Glutamatergic neuron (in vitro differentiated cells): Measurements from ENCODE around the gene ENPP7. TPM values are rescaled to one million over a fixed set of nuclear protein-coding genes. Genes with fewer than 3 reads are reported as not detected.

Experiments
- DNase-seq: peaks from one replicate; pipeline ENCODE4 v3.0.0; 2022
- H3K27ac Mint-ChIP-seq: one replicate; pipeline ENCODE4 v1.8.0; 2020; ENCODE audit warnings: mild to moderate bottlenecking, mixed read lengths, inconsistent platforms; ENCODE audit not compliant: unreplicated experiment
- H3K27me3 Mint-ChIP-seq: one replicate; pipeline ENCODE4 v1.8.0; 2020; ENCODE audit warnings: mild to moderate bottlenecking, moderate library complexity, mixed read lengths, inconsistent platforms; ENCODE audit not compliant: unreplicated experiment
- H3K36me3 Mint-ChIP-seq: one replicate; pipeline ENCODE4 v1.8.0; 2020; ENCODE audit warnings: mild to moderate bottlenecking, mixed read lengths, inconsistent platforms; ENCODE audit not compliant: unreplicated experiment
- H3K4me1 Mint-ChIP-seq: one replicate; pipeline ENCODE4 v1.8.0; 2020; ENCODE audit warnings: mild to moderate bottlenecking, low read depth, mixed read lengths, inconsistent platforms; ENCODE audit not compliant: unreplicated experiment
- H3K4me3 Mint-ChIP-seq: one replicate; pipeline ENCODE4 v1.8.0; 2020; ENCODE audit warnings: mild to moderate bottlenecking, mixed read lengths, inconsistent platforms; ENCODE audit not compliant: unreplicated experiment
- H3K9me3 Mint-ChIP-seq: one replicate; pipeline ENCODE4 v1.8.0; 2020; ENCODE audit warnings: mild to moderate bottlenecking, moderate library complexity, mixed read lengths, inconsistent platforms; ENCODE audit not compliant: unreplicated experiment
- total RNA-seq: library from RNA; stranded (reverse); fragmentation: NEBNext Ultra II Directional; extraction: Animal tissue kit (Norgen Biotek cat#: 25700); gene quantifications from one replicate; pipeline ENCODE4 v1.2.1, GENCODE V29; 2021; ENCODE audit not compliant: unreplicated experiment
- TF ChIP-seq, protein P1 (sequence below): fragments of 200-600 bp; sonication (generic); IDR thresholded peaks from one replicate; pipeline ENCODE4 v1.5.0; 2021; ENCODE audit not compliant: partially characterized antibody, unreplicated experiment

ENPP7 gene
- total RNA-seq, 1 donor from 2014 or later, result not detected

DNA sequence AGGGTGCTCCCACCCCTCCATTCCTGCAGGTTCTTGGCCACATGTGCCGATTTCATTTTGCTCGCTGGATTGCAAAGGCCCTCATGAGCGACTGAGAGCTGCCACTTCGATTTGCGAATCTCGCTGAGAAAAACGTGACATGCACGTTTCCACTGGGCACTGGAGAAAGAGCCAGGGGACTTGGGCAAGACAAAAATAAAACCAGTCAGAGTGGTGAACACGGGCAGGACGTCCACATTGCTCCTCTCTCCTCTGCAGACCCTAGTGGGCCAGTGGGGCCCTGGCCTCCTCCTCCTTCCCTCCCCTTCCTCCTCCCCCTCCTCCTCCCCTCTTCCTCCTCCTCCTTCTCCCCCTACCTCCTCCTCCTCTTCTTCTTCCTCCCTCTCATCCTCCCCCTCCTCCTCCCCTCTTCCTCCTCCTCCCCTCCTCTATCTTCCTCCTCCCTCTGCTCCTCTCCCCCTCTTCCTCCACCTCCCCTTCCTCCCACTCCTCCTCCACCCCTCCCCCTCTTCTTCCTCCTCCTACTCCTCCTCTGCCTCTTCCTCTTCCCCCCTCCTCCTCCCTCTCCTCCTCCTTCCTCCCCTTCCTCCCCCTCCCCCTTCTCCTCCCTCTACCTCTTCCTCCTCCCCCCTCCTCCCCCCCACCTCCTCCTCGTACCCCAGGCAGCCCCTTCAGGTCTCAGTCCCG is 28.1 kb upstream of the ENPP7 start:
- Mint-ChIP-seq H3K36me3 (peaks cover 5% of the 10 kb centered on the region), H3K27me3 (peaks cover 4% of the 10 kb centered on the region), H3K4me3 (no peak overlapping the region), H3K4me1 (peaks cover 12% of the 10 kb centered on the region), H3K9me3 (peaks cover 7% of the 10 kb centered on the region), H3K27ac (no peak overlapping the region)
- TF ChIP-seq, protein P1, sequence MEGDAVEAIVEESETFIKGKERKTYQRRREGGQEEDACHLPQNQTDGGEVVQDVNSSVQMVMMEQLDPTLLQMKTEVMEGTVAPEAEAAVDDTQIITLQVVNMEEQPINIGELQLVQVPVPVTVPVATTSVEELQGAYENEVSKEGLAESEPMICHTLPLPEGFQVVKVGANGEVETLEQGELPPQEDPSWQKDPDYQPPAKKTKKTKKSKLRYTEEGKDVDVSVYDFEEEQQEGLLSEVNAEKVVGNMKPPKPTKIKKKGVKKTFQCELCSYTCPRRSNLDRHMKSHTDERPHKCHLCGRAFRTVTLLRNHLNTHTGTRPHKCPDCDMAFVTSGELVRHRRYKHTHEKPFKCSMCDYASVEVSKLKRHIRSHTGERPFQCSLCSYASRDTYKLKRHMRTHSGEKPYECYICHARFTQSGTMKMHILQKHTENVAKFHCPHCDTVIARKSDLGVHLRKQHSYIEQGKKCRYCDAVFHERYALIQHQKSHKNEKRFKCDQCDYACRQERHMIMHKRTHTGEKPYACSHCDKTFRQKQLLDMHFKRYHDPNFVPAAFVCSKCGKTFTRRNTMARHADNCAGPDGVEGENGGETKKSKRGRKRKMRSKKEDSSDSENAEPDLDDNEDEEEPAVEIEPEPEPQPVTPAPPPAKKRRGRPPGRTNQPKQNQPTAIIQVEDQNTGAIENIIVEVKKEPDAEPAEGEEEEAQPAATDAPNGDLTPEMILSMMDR, result no peak
- no peak for DNase-seq

DNA sequence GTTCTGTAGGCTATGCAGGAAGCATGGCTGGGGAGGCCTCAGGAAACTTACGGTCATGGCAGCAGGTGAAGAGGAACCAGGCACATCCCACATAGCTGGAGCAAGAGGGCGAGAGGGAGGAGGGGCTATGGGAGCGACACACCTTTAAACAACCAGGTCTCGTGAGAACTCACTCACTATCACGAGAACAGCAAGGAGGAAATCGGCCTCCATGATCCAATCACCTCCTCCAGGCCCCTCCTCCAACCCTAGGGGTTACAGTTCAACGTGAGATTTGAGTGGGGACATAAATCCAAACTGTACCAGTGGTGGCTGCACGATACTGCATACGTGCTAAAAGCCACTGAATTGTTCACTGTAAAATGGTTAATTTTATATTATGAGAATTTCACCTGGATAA is 26.1 kb upstream of the ENPP7 start:
- peak overlapping the region; percentile 9 for H3K27ac Mint-ChIP-seq
- DNase-seq, result no peak
- H3K4me1 Mint-ChIP-seq, result peaks cover 12% of the 10 kb centered on the region
- TF ChIP-seq, protein P1, result no peak
- no peak overlapping the region for H3K4me3 Mint-ChIP-seq
- peaks cover 4% of the 10 kb centered on the region for H3K27me3 Mint-ChIP-seq
- peaks cover 7% of the 10 kb centered on the region for H3K9me3 Mint-ChIP-seq
- H3K36me3 Mint-ChIP-seq, result peaks cover 5% of the 10 kb centered on the region

DNA sequence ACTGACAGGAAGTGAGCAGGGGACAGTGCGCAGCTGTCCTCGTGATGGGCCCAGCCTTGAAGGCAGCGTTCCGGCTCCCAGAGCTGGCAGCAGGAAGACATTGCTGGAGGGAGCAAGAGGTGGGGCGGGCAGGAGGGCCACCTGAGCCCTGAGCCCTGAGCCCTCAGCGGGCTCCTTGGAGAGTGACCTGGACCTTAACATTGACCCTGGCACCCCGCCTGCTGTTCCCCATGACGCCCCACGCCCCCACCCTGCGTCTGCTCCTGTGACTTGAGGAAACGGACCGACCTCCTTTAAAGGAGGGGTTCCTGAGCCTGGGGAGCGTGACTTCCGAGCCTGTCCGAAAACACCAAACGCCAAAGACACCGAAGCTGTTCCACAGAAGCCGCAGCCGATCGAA is 25.1 kb upstream of the ENPP7 start:
- Mint-ChIP-seq H3K36me3 (peaks cover 5% of the 10 kb centered on the region), H3K4me3 (no peak overlapping the region), H3K27me3 (peaks cover 4% of the 10 kb centered on the region), H3K27ac (peak overlapping the region; percentile 43), H3K9me3 (peaks cover 7% of the 10 kb centered on the region), H3K4me1 (peaks cover 12% of the 10 kb centered on the region)
- no peak for DNase-seq
- TF ChIP-seq, protein P1, result no peak

DNA sequence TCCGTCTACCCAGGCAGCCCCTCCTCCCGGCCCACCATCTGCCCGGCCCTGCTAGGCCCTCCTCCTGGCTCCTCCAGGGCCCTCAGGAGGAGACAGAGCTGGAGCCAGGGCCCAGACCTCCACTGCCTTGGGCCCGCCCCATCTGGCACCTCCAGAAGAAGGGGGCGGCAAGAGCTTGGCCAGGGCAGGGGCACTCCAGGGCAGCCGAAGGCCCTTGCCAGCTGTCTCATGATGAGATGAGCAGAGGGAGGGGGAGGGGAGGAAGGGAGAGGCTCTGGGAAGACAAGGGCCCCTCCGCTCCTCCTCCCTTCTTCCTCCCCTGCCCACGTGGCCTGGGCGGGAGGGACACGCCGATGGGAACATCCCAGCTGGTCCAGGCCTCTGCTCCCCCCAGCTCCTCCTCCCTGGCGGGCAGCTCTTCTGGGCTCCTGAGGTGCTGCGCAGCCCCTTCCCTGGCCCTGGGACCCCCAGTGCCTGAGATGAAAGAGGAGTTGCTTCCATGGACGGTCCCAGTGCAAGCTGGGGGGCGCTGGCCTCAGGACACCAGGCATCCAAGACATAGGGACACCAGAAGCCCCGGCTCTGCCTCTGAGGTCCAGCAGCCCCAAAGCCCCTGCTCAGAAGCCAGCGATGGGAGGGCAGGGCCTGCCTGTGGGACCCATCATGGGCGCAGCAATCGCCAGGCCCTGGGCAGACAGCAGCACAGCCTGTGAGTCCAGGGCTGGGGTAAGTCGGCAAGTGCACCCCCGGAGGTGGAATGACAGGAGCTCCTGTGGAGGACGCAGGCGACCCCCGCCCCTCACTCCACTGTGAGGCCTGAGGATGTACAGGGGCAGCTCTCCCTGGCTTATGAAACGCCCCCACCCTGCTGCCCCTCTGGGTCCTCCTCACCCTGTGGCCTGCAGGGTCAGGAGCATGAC is 23.6 kb upstream of the ENPP7 start:
- Mint-ChIP-seq H3K4me3 (peak overlapping the region; percentile 65), H3K27me3 (peaks cover 6% of the 10 kb centered on the region), H3K4me1 (peaks cover 11% of the 10 kb centered on the region), H3K27ac (peak overlapping the region; percentile 90), H3K9me3 (peaks cover 9% of the 10 kb centered on the region), H3K36me3 (peaks cover 9% of the 10 kb centered on the region)
- DNase-seq, result peak; percentile 84
- TF ChIP-seq, protein P1, result peak; percentile 9
